A673 (cell line): ENCODE measurements around the gene ATP5MC2.

Experiments used
- CTCF ChIP-seq: fragments of 300-800, 200-600 bp; sonication (generic); conservative IDR thresholded peaks from 2 replicates; pipeline ENCODE4 v1.5.1; 2017; ENCODE audit warnings: low read depth, mild to moderate bottlenecking, antibody characterized with exemption, low read length, moderate library complexity, mixed read lengths
- EZH2 ChIP-seq: fragments of 200-600 bp; sonication (generic); IDR thresholded peaks from 2 replicates; pipeline ENCODE4 v1.6.1; 2017; ENCODE audit warnings: borderline replicate concordance, low read depth, mild to moderate bottlenecking, mixed read lengths, antibody characterized with exemption, low read length; ENCODE audit not compliant: poor library complexity, severe bottlenecking

- TF ChIP-seq EZH2 = no peak
- no peak for TF ChIP-seq CTCF
These were observed 24.7 kb upstream of the ATP5MC2 start for GRCh38 chr12:53700567-53700966.
